Pancreas (tissue), 10 donors: ENCODE data around the gene EIF3I. TPM values are rescaled to one million over a fixed set of nuclear protein-coding genes. Genes with fewer than 3 reads are reported as not detected.

ENCODE experiments used
- ATAC-seq, 4 donors: fragments of 200-7000 bp; cut with Tn5 transposase; one replicate each; pipeline versions ENCODE4 v1.8.0 to v1.9.1; 2020; ENCODE audit warnings: mild to moderate bottlenecking in 4 of 4, moderate library complexity in 4 of 4
- DNase-seq, 6 donors: peaks; one replicate each; pipeline ENCODE4 v3.0.0-alpha.2; 2020
- FAIRE-seq: peaks from 2 replicates; lab custom pipeline; 2012; peaks lifted over from hg19 to GRCh38; lab: Jason Lieb, UNC
- H3K27ac ChIP-seq, 4 donors: fragments of 200-600 bp; sonication (generic); 1 replicate in 3 of 4; 2 replicates in 1 of 4; pipeline versions ENCODE4 v1.5.0 to v1.8.0; 2020
- H3K27me3 ChIP-seq, 4 donors: fragments of 200-600 bp; one replicate each; pipeline ENCODE4 v1.8.0; 2021
- H3K36me3 ChIP-seq, 3 donors: fragments of 200-600 bp; sonication (generic) in 1 of 3; one replicate each; pipeline versions ENCODE4 v1.5.0 to v1.8.0; 2020 to 2021
- H3K4me1 ChIP-seq, 3 donors: fragments of 200-600 bp; one replicate each; pipeline ENCODE4 v1.8.0; 2021
- H3K4me3 ChIP-seq, 4 donors: fragments of 200-600 bp; sonication (generic) in 2 of 4; one replicate each; pipeline versions ENCODE4 v1.5.0 to v1.8.0; 2020 to 2021
- H3K9me3 ChIP-seq, 4 donors: fragments of 200-600 bp; one replicate each; pipeline ENCODE4 v1.8.0; 2021
- WGBS, 2 donors: extraction: QIAGEN DNeasy Blood & Tissue Kit; methylation state at CpG; one replicate each; pipeline ENCODE4 v1.1.7; 2013; 5-methylcytosine and 5-hydroxymethylcytosine counted together
- intact Hi-C, 3 donors: fragments of 100-400 bp; cut with DNase I; formaldehyde crosslinking; loops; one replicate each; pipeline versions ENCODE4 v1.11.1 to v1.14.2; 2022
- polyA plus RNA-seq, 2 donors: library from polyadenylated mRNA; stranded (reverse); fragments of 200-250 nt; gene quantifications; one replicate each; pipeline ENCODE4 v1.2.3, GENCODE V29; 2013
- total RNA-seq, 6 donors: library from RNA; stranded (reverse); fragmentation: NEBNext Ultra II Directional in 4 of 6; extraction: Animal tissue kit (Norgen Biotek cat#: 25700) in 4 of 6; gene quantifications; one replicate each; pipeline versions ENCODE4 v1.2.1 to v1.2.4, GENCODE V29; 2021 to 2023
- TF ChIP-seq, protein P1 (sequence below), 4 donors: fragments of 200-600 bp; sonication (generic) in 3 of 4; IDR thresholded peaks; one replicate each; pipeline versions ENCODE4 v1.5.0 to v1.8.0; 2021; ENCODE audit warnings: antibody characterized with exemption in 4 of 4
- donor health status: healthy with polysubstance abuse.
- donor health status: DM: no; HTN: no; CAD: no; lungs with moderate emphysema.
- donor health status: DM: no; HTN: no; CAD: no.
- donor health status: control.
- donor health status: control.
- donor health status: Bipolar disorder and iron deficiency.
- donor health status: DM: yes; HTN: yes; CAD: no.
- donor health status: DM: no; HTN: no; CAD: no.
- donor health status: DM: no; HTN: no; CAD: no.
- donor health status: DM: yes; HTN: yes; CAD: no.

Gene EIF3I
- total and polyA plus RNA-seq, 8 donors, result 63.4 to 107 (median 84.7) TPM

DNA sequence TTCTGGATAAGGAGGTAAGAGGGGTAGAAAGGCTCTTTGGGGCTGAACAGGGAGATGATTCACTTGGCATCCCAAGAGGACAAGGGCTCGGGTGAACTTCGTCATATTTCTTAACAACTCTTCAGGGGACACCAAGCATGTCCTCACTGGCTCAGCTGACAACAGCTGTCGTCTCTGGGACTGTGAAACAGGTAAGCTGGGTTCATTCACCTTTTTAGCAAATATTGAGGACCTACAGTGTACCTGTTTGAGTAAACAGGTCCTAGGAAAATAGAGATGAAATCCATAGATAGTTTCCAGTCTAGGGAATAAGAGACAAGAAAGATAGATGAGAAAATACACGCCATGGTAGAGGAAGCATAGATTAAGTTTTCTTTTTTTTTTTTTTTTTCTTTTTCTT is 2.1 kb downstream of the EIF3I start:
- intact Hi-C loops, result no loop called here
- FAIRE-seq, result no peak
- H3K4me3 ChIP-seq, result no peak overlapping the region
- H3K4me1 ChIP-seq, result peaks cover 7 to 20% (median 15%) of the 10 kb centered on the region in 3 donors
- TF ChIP-seq, protein P1, sequence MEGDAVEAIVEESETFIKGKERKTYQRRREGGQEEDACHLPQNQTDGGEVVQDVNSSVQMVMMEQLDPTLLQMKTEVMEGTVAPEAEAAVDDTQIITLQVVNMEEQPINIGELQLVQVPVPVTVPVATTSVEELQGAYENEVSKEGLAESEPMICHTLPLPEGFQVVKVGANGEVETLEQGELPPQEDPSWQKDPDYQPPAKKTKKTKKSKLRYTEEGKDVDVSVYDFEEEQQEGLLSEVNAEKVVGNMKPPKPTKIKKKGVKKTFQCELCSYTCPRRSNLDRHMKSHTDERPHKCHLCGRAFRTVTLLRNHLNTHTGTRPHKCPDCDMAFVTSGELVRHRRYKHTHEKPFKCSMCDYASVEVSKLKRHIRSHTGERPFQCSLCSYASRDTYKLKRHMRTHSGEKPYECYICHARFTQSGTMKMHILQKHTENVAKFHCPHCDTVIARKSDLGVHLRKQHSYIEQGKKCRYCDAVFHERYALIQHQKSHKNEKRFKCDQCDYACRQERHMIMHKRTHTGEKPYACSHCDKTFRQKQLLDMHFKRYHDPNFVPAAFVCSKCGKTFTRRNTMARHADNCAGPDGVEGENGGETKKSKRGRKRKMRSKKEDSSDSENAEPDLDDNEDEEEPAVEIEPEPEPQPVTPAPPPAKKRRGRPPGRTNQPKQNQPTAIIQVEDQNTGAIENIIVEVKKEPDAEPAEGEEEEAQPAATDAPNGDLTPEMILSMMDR (IDR thresholded peaks at IDR 0.05), result no peak
- 87 to 88% methylated on average over 4 of the region's 4 CpGs for WGBS, 2 donors
- H3K27me3 ChIP-seq, result no peaks in the 10 kb centered on the region
- H3K27ac ChIP-seq, result no peak overlapping the region
- peaks cover 0 to 32% (median 13%) of the 10 kb centered on the region in 3 donors for H3K36me3 ChIP-seq
- no peak for DNase-seq
- ATAC-seq, result no peak
- no peaks in the 10 kb centered on the region for H3K9me3 ChIP-seq

DNA sequence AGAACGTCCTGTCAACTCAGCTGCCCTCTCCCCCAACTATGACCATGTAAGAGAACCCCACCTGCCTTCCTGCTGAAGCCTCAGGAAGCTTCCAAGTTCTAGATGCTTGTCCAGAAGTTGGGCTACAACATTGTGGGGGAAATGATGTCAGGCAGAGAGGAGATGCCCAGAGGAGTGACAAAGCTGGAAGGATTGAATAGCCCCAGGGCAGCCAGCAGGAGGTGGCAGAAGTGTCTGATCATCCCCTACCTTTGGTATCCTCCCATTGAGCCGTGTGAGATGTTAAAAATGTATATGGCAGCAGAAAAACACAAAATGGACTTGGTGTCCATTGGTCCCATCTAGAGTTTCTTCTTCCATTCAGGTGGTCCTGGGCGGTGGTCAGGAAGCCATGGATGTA is 6.6 kb downstream of the EIF3I start:
- TF ChIP-seq, protein P1 (IDR thresholded peaks at IDR 0.05), result no peak
- FAIRE-seq (no peak), DNase-seq (no peak), ATAC-seq (no peak)
- 74 to 75% methylated on average over 3 of the region's 3 CpGs for WGBS, 2 donors
- Histone ChIP-seq H3K4me3 (no peak overlapping the region), H3K36me3 (peaks cover 5 to 62% (median 34%) of the 10 kb centered on the region in 3 donors), H3K9me3 (no peaks in the 10 kb centered on the region), H3K27ac (no peak overlapping the region), H3K27me3 (no peaks in the 10 kb centered on the region), H3K4me1 (peaks cover 0 to 1% (median 0%) of the 10 kb centered on the region in 3 donors)
- intact Hi-C loops, result no loop called here

DNA sequence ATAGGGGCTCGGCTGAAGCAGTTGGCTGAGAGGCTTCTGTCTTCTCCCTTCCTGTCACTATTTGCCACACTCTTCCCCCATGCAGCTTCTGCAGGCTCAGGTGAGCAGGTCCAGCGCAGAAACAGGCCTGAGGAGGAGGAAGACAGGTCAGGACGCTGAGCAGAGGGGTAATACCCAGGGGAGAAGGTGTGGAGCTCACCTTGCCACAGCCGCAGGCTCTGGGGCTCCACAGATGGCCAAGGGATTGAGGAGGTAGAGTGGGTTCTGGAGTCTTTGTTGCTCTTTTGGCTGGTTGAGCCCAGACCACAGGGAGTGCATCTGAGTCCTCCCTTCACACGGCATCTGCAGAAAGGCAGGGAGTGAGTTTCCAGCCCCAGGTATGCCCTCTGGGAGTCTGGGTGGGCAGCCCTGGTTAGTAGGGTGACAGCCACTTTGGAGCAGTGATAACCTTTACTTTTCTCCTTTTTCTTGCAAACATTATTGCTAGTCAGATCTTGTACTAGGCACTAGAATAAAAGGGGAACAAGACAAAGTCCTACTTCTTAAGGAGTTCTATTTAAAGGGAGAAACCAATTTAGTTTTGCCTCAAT is 9.7 kb downstream of the EIF3I start:
- intact Hi-C loops, result no loop called here
- no peaks in the 10 kb centered on the region for H3K9me3 ChIP-seq
- peaks cover 5 to 48% (median 30%) of the 10 kb centered on the region in 3 donors for H3K36me3 ChIP-seq
- ATAC-seq, result no peak
- H3K4me3 ChIP-seq, result no peak overlapping the region
- no peaks in the 10 kb centered on the region for H3K27me3 ChIP-seq
- 75 to 80% methylated on average over 5 of the region's 5 CpGs for WGBS, 2 donors
- DNase-seq, result no peak
- H3K27ac ChIP-seq, result no peak overlapping the region
- peaks cover 0 to 3% (median 0%) of the 10 kb centered on the region in 3 donors for H3K4me1 ChIP-seq
- TF ChIP-seq, protein P1 (IDR thresholded peaks at IDR 0.05), result no peak
- no peak for FAIRE-seq

DNA sequence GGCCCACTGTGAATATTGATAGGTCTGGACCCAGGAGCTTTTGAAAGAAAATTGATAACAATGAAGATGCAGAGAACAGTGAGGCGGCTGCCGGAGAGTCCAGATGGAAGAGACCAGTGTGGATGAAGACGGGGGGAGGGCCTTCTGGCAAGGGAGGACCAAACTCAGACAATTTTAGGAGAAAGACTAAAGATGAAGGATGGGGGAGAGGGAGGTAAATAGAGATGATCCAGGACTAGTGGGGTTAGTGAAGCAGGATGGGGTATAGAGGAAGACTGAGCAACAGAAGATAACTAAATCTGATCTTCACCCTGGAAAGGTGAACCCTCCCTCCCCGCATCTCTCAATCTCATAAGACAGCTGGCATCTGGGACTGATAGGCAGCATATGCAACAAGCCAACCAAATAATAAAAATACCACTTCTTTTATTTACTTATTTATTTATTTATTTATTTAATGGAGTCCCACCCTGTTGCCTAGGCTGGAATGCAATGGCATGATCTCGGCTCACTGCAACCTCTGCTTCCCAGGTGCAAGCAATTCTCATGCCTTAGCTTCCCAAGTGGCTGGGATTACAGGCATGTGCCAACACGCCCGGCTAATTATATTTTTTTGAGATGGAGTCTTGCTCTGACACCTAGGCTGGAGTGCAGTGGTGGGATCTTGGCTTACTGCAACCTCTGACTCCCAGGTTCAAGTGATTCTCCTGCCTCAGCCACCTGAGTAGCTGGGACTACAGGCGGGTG is 10.5 kb downstream of the EIF3I start:
- Histone ChIP-seq H3K4me1 (peaks cover 0 to 3% (median 0%) of the 10 kb centered on the region in 3 donors), H3K4me3 (no peak overlapping the region), H3K27me3 (no peaks in the 10 kb centered on the region), H3K36me3 (peaks cover 5 to 44% (median 30%) of the 10 kb centered on the region in 3 donors), H3K27ac (no peak overlapping the region), H3K9me3 (no peaks in the 10 kb centered on the region)
- no peak for ATAC-seq
- intact Hi-C loops, result no loop called here
- WGBS, 2 donors, result 87 to 90% methylated on average over 8 of the region's 8 CpGs
- TF ChIP-seq, protein P1 (IDR thresholded peaks at IDR 0.05), result no peak
- no peak for DNase-seq
- FAIRE-seq, result no peak

DNA sequence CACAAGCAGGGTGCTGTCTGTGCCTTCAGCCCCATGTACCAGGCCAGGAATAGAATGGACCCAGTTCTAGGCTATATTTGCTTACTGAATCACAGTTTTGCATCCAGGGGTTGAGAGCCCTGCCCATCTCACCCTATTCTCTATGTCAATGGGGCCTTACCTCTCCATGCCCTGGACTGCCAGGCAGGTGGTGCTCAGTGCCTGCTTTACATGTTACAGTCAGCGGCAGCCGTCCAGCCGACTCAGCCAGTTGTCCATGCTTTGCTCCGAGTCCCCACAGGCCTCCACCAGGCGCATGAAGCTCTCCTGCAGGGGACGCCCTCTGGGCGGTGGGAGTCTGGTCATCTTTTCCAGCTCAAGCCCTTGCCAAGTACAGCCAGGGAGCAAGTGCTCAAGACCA is 12.6 kb downstream of the EIF3I start:
- no peak overlapping the region for H3K4me3 ChIP-seq
- H3K27me3 ChIP-seq, result no peaks in the 10 kb centered on the region
- DNase-seq (no peak), ATAC-seq (no peak), FAIRE-seq (no peak)
- WGBS, 2 donors, result 90 to 91% methylated on average over 7 of the region's 7 CpGs
- intact Hi-C loops, result no loop called here
- peaks cover 1 to 25% (median 20%) of the 10 kb centered on the region in 3 donors for H3K36me3 ChIP-seq
- H3K4me1 ChIP-seq, result peaks cover 0 to 7% (median 0%) of the 10 kb centered on the region in 3 donors
- no peaks in the 10 kb centered on the region for H3K9me3 ChIP-seq
- H3K27ac ChIP-seq, result no peak overlapping the region
- TF ChIP-seq, protein P1 (IDR thresholded peaks at IDR 0.05), result no peak
